Gastrocnemius medialis (tissue), 4 donors: ENCODE results near the gene PRKCH. TPM values are rescaled to one million over a fixed set of nuclear protein-coding genes. Genes with fewer than 3 reads are reported as not detected.
A peak's percentile ranks its signal among the peaks of the same experiment; 100 is the strongest.
"Not testable (repeated sequence)": the region's sequence is repeated elsewhere in the genome, so short reads cannot be mapped to it uniquely, and the experiment has no call there.

Experiments used
- ATAC-seq, 2 donors: fragments of 150-250 bp; one replicate each; pipeline ENCODE4 v1.9.1; 2016
- DNase-seq, 2 donors: peaks; one replicate each; pipeline ENCODE4 v3.0.0-alpha.2; 2019
- H3K27ac ChIP-seq, 4 donors: fragments of 200-600 bp; sonication (generic); 1 replicate in 1 of 4; 2 replicates in 3 of 4; pipeline ENCODE4 v1.5.1; 2016 to 2018; ENCODE audit warnings: mild to moderate bottlenecking in 2 of 4, moderate library complexity in 1 of 4
- H3K27me3 ChIP-seq, 3 donors: fragments of 200-600 bp; sonication (generic) in 2 of 3; 1 replicate in 1 of 3; 2 replicates in 2 of 3; pipeline versions ENCODE4 v1.5.1 to v1.6.0; 2016 to 2019; ENCODE audit warnings: mild to moderate bottlenecking in 1 of 3, moderate library complexity in 1 of 3
- H3K36me3 ChIP-seq, 2 donors: fragments of 200-600 bp; sonication (generic) in 1 of 2; one replicate each; pipeline ENCODE4 v1.5.1; 2017 to 2018
- H3K4me1 ChIP-seq, 2 donors: fragments of 200-600 bp; sonication (generic) in 1 of 2; one replicate each; pipeline ENCODE4 v1.5.1; 2016 to 2017; ENCODE audit warnings: mild to moderate bottlenecking in 2 of 2
- H3K4me3 ChIP-seq, 4 donors: fragments of 200-600 bp; sonication (generic) in 3 of 4; 1 replicate in 1 of 4; 2 replicates in 3 of 4; pipeline ENCODE4 v1.5.1; 2016 to 2019; ENCODE audit warnings: mild to moderate bottlenecking in 2 of 4
- H3K9me3 ChIP-seq, 3 donors: fragments of 200-600 bp; sonication (generic) in 2 of 3; 1 replicate in 1 of 3; 2 replicates in 2 of 3; pipeline ENCODE4 v1.5.1; 2016 to 2019
- CTCF ChIP-seq, 5 experiments: fragments of 450-650 bp in 3 of 5; fragments of 200-600 bp in 2 of 5; sonication (generic) in 2 of 5; IDR thresholded peaks in 4 of 5; conservative IDR thresholded peaks in 1 of 5; 1 replicate in 4 of 5; 2 replicates in 1 of 5; pipeline ENCODE4 v1.5.1; 2016 to 2019; ENCODE audit warnings: antibody characterized with exemption in 5 of 5, mild to moderate bottlenecking in 3 of 5, moderate library complexity in 3 of 5
- POLR2A ChIP-seq, 2 donors: fragments of 450-650 bp; IDR thresholded peaks; one replicate each; pipeline ENCODE4 v1.6.1; 2017; ENCODE audit warnings: antibody characterized with exemption in 2 of 2, mild to moderate bottlenecking in 2 of 2, moderate library complexity in 2 of 2
- in situ Hi-C, 4 donors: fragments of 200-750 bp; cut with MboI; loops; one replicate each; pipeline versions ENCODE4 v1.15.0 to v1.8.0; 2017; ENCODE audit warnings: low sequenced_read_pairs in 4 of 4
- intact Hi-C: fragments of 100-400 bp; cut with DNase I; formaldehyde crosslinking; loops from one replicate; pipeline ENCODE4 v1.15.1; 2023; ENCODE audit warnings: low total_unique reads
- total RNA-seq, 4 donors: library from RNA; depleted of rRNA; stranded (reverse); fragments of >200 nt; gene quantifications; one replicate each; pipeline versions ENCODE4 v1.1.0 to v1.2.3, GENCODE V29; 2016

The PRKCH gene
- total RNA-seq, 4 donors from 2014 or later, result 11.3 to 32.4 (median 16.6) TPM

GRCh38 chr14:61319706-61320105 is 1.7 kb upstream of the PRKCH start:
- Histone ChIP-seq H3K4me1 (peaks cover 0 to 3% of the 10 kb centered on the region in 2 donors), H3K27ac (no peak overlapping the region), H3K4me3 (no peak overlapping the region), H3K27me3 (no peaks in the 10 kb centered on the region), H3K9me3 (no peaks in the 10 kb centered on the region), H3K36me3 (no peaks in the 10 kb centered on the region)
- in situ Hi-C loops, result loop anchor here in 2 of 4 donors (25.0 kb wide), 1 partner anchor 518 kb away; no protein-coding TSS in a partner anchor
- no peak for ATAC-seq
- intact Hi-C loops, result loop anchor here (5.0 kb wide), 1 partner anchor 133 kb away; no protein-coding TSS in a partner anchor
- DNase-seq, result no peak
- no peak for TF ChIP-seq POLR2A (IDR thresholded peaks at IDR 0.05)
- TF ChIP-seq CTCF (IDR thresholded peaks at IDR 0.05 in 4 of 5, conservative IDR thresholded peaks at IDR 0.05 in 1 of 5), result no peak

- ATAC-seq, H3K27ac ChIP-seq, H3K9me3 ChIP-seq, H3K36me3 ChIP-seq, DNase-seq, H3K27me3 ChIP-seq, H3K4me1 ChIP-seq, H3K4me3 ChIP-seq: not testable (repeated sequence)
- intact Hi-C loops (loop anchor here (5.0 kb wide), 1 partner anchor 132 kb away; no protein-coding TSS in a partner anchor), in situ Hi-C loops (loop anchor here in 2 of 4 donors (25.0 kb wide), 1 partner anchor 517 kb away; no protein-coding TSS in a partner anchor)
These were observed 1.2 kb upstream of the PRKCH start for GRCh38 chr14:61320170-61320569.

- no peaks in the 10 kb centered on the region for H3K36me3 ChIP-seq
- peaks cover 0 to 3% of the 10 kb centered on the region in 2 donors for H3K4me1 ChIP-seq
- in situ Hi-C loops (loop anchor here in 2 of 4 donors (25.0 kb wide), 1 partner anchor 516 kb away; no protein-coding TSS in a partner anchor), intact Hi-C loops (loop anchor here (5.0 kb wide), 1 partner anchor 131 kb away; no protein-coding TSS in a partner anchor)
- ATAC-seq (peak; percentile 16 to 27), DNase-seq (no peak)
- H3K4me3 ChIP-seq, result peak overlapping the region; percentile 71 to 89 (median 74)
- no peaks in the 10 kb centered on the region for H3K9me3 ChIP-seq
- no peaks in the 10 kb centered on the region for H3K27me3 ChIP-seq
- TF ChIP-seq POLR2A (IDR thresholded peaks at IDR 0.05), result no peak
- no peak for TF ChIP-seq CTCF (IDR thresholded peaks at IDR 0.05 in 4 of 5, conservative IDR thresholded peaks at IDR 0.05 in 1 of 5)
- peak overlapping the region; percentile 60 to 78 (median 78) for H3K27ac ChIP-seq
These were observed 484 bp upstream of the PRKCH start for GRCh38 chr14:61320806-61321384.

GRCh38 chr14:61322011-61322798 is 826 bp downstream of the PRKCH start:
- intact Hi-C loops (loop anchor here (5.0 kb wide), 1 partner anchor 130 kb away; no protein-coding TSS in a partner anchor), in situ Hi-C loops (loop anchor here in 2 of 4 donors (25.0 kb wide), 1 partner anchor 515 kb away; no protein-coding TSS in a partner anchor)
- Histone ChIP-seq H3K27ac (peak overlapping the region; percentile 60 to 78 (median 78)), H3K4me1 (peaks cover 0 to 3% of the 10 kb centered on the region in 2 donors), H3K36me3 (no peaks in the 10 kb centered on the region), H3K9me3 (no peaks in the 10 kb centered on the region), H3K4me3 (peak overlapping the region; percentile 71 to 89 (median 74)), H3K27me3 (no peaks in the 10 kb centered on the region)
- TF ChIP-seq CTCF (IDR thresholded peaks at IDR 0.05 in 4 of 5, conservative IDR thresholded peaks at IDR 0.05 in 1 of 5) (no peak), POLR2A (IDR thresholded peaks at IDR 0.05) (peak in 1 of 2 donors; percentile 22)
- ATAC-seq (peak; percentile 23 to 28), DNase-seq (peak; percentile 11 to 20)
